ENCODE measurements around the gene ADRM1.

The ADRM1 gene

DNA sequence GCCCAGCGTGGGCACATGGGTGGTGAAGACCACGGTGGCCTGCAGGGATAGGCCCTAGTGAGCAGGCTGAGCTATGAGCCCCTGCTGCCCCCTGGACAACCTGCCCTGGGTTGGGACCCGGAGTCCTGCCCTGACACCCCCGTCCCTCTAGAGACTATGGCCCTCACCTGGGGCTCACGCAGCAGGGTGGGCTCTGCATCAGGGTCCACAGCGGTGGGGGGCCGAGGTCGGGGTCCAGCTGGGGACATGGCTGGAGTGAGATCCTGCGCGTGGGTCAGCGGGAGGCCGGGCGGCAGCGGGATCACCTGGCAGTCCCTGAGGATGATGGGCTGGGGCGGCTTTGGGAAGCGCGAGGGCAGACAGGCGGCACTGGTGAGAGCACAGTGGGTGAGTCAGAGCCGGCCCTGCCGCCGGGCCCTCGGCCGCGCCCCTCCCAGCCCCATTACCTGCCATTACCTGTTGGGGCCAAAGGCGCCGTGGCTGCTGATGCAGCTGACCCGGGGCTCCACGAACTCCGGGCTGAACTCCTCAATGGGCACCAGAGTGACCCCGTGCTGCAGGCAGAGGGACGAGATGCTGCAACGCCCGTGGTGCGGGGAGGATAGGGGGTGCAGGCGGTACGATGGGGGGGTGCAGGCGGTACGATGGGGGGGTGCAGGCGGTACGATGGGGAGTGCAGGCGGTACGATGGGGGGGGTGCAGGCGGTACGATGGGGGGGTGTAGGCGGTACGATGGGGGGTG, 27.9 kb downstream of the ADRM1 start:
- Histone ChIP-seq H3K4me1 (ENCODE audit: control insufficient read depth, insufficient read depth, low read length) (no peaks in the 10 kb centered on the region), H3K9me3 (ENCODE audit: control insufficient read depth, low read length) (no peaks in the 10 kb centered on the region), H3K27ac (ENCODE audit: insufficient read depth, low read depth, low read length, poor library complexity, severe bottlenecking) (no peak overlapping the region), H3K4me3 (ENCODE audit: insufficient read depth, low read depth, low read length) (no peak overlapping the region), H3K27me3 (ENCODE audit: control insufficient read depth, insufficient read depth, low read length, poor library complexity, severe bottlenecking) (no peaks in the 10 kb centered on the region), H3K36me3 (ENCODE audit: control insufficient read depth, insufficient read depth, low read length) (peaks cover 54% of the 10 kb centered on the region)
- WGBS, 2 experiments: 93 to 95% methylated on average over 43 to 46 of the region's 46 CpGs

DNA sequence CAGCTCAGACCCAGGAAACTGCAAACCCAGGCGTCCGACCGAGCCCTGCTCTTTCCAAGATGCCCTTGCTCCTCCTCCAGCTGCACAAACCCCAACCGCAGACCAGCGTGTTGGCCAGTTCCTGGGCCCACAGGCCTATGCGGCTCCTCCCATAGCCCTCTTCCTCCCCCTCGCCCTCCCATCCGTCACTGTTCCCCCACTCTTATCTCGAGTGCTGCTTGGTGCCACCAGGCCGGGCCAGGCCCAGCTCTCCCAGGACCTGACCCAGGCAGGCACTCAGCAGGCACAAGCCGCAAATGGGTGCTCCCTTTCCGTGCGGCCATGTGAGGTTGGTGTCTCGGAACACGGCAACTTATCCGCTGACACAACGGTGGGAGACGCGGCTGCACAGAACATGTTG, 28.6 kb downstream of the ADRM1 start:
- WGBS, 2 experiments: 95 to 96% methylated on average over 19 of the region's 19 CpGs
- H3K4me1 ChIP-seq (ENCODE audit: control insufficient read depth, insufficient read depth, low read length): no peaks in the 10 kb centered on the region
- no peaks in the 10 kb centered on the region for H3K27me3 ChIP-seq (ENCODE audit: control insufficient read depth, insufficient read depth, low read length, poor library complexity, severe bottlenecking)

DNA sequence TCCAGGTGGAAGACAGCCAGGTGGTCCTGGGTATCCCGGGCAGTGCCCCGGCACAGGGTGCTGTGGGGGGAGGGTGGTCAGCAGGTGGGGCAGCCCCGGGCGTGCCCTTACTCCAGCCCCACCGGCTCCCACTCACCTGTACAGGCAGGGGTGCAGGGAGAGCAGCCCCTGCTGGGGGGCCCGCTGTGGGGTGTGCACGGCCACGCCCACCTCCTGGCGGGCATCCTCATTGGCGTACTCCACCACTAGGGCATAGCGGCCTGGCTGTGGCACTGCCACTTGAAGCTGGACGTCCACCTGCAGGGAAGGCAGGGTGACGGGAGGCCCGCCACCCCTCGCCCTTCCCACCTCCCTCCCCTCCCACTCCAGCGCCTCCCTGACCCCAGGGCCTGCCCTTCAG, 29.6 kb downstream of the ADRM1 start:
- H3K4me3 ChIP-seq (ENCODE audit: insufficient read depth, low read depth, low read length): no peak overlapping the region
- H3K9me3 ChIP-seq (ENCODE audit: control insufficient read depth, low read length): no peaks in the 10 kb centered on the region
- H3K4me1 ChIP-seq (ENCODE audit: control insufficient read depth, insufficient read depth, low read length): no peaks in the 10 kb centered on the region
- WGBS, 2 experiments: 89 to 92% methylated on average over 16 of the region's 16 CpGs
- H3K27ac ChIP-seq (ENCODE audit: insufficient read depth, low read depth, low read length, poor library complexity, severe bottlenecking): no peak overlapping the region
- H3K36me3 ChIP-seq (ENCODE audit: control insufficient read depth, insufficient read depth, low read length): peaks cover 38% of the 10 kb centered on the region
- no peaks in the 10 kb centered on the region for H3K27me3 ChIP-seq (ENCODE audit: control insufficient read depth, insufficient read depth, low read length, poor library complexity, severe bottlenecking)

More for the DNA sequence above, 28.6 kb downstream of the ADRM1 start:
- Histone ChIP-seq H3K27ac (ENCODE audit: insufficient read depth, low read depth, low read length, poor library complexity, severe bottlenecking) (no peak overlapping the region), H3K36me3 (ENCODE audit: control insufficient read depth, insufficient read depth, low read length) (peaks cover 48% of the 10 kb centered on the region), H3K9me3 (ENCODE audit: control insufficient read depth, low read length) (no peaks in the 10 kb centered on the region), H3K4me3 (ENCODE audit: insufficient read depth, low read depth, low read length) (no peak overlapping the region)

DNA sequence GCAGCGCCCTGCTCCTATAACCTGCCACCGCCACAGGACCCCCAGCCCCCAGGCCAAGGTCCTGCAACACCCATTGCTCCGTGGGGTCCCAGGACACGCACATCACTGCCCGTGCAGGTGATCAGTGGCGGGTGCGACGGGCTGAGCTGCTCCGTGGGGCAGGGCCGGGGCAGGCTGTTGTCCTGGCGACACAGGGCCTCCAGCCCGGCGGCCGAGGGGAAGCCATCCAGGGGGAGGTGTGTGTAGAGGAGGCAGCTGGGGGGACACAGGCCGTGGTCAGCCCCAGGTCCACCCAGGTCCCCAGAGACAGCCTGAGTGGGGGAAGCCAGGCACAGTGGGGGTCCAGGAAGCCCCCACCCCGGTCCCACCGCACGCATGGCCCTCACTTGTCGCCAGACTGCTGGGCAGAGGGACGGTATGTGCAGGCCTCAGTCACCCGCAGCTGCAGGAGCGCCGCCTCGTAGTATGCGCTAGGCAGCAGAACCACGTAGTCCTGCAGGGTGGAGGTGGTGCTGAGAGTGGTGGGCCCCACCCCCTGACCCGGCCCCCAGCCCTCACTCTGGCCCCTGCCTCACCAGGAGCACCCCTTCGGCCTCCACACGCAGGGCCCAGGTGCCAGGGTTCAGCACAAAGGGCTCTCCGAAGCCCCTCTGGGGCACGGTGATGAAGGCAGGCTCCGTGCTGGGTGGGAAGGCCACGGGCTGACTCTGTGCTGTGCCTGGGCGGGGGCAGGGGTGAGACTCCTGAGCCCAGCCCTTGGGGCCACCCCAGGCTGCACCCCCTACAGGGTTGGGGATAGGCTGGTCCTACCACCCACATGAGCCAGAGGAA, 30.4 kb downstream of the ADRM1 start:
- Histone ChIP-seq H3K4me3 (ENCODE audit: insufficient read depth, low read depth, low read length) (no peak overlapping the region), H3K27me3 (ENCODE audit: control insufficient read depth, insufficient read depth, low read length, poor library complexity, severe bottlenecking) (no peaks in the 10 kb centered on the region), H3K4me1 (ENCODE audit: control insufficient read depth, insufficient read depth, low read length) (no peaks in the 10 kb centered on the region), H3K36me3 (ENCODE audit: control insufficient read depth, insufficient read depth, low read length) (peaks cover 44% of the 10 kb centered on the region), H3K9me3 (ENCODE audit: control insufficient read depth, low read length) (no peaks in the 10 kb centered on the region), H3K27ac (ENCODE audit: insufficient read depth, low read depth, low read length, poor library complexity, severe bottlenecking) (no peak overlapping the region)
- 96 to 97% methylated on average over 34 of the region's 34 CpGs for WGBS, 2 experiments

DNA sequence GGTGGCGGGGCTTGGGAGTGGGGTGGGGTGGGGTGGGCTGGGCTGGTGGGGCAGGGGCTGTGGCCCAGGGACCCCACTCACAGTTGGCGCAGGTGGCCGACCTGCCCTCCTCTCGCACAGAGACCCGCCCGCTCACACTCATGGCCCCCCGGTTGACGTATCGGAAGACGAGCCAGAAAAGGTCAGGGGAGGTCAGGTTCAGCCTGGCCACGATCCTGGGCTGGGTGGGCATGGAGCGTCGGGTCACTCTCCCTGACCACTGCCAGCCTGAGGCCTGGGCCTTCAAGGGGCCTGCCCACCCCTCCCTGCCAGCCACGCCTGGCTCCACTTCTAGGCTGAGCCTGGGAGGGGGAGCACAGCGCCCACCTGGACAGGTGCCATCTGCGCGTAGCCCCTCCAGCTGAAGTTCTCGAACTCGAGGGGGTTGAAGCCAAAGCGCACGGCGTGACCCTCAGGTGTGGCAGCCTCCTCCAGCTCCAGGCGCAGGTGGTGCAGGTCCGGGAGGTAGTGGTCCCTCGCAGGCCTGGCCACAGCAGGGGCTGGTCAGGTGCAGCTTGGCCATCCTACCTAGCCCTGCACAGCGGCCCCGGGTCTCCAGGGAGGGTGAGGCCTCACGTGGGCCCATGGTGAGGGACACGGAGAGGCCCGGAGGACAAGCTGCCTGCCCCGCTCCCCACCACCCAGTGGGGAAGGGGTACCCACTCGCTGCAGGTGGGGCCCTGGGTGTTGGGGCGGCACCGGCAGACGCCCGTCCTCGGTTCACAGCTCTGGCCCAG, 31.2 kb downstream of the ADRM1 start:
- no peak overlapping the region for H3K4me3 ChIP-seq (ENCODE audit: insufficient read depth, low read depth, low read length)
- no peak overlapping the region for H3K27ac ChIP-seq (ENCODE audit: insufficient read depth, low read depth, low read length, poor library complexity, severe bottlenecking)
- peaks cover 41% of the 10 kb centered on the region for H3K36me3 ChIP-seq (ENCODE audit: control insufficient read depth, insufficient read depth, low read length)
- 90 to 93% methylated on average over 36 to 37 of the region's 37 CpGs for WGBS, 2 experiments
- H3K9me3 ChIP-seq (ENCODE audit: control insufficient read depth, low read length): no peaks in the 10 kb centered on the region
- no peaks in the 10 kb centered on the region for H3K27me3 ChIP-seq (ENCODE audit: control insufficient read depth, insufficient read depth, low read length, poor library complexity, severe bottlenecking)
- no peaks in the 10 kb centered on the region for H3K4me1 ChIP-seq (ENCODE audit: control insufficient read depth, insufficient read depth, low read length)

DNA sequence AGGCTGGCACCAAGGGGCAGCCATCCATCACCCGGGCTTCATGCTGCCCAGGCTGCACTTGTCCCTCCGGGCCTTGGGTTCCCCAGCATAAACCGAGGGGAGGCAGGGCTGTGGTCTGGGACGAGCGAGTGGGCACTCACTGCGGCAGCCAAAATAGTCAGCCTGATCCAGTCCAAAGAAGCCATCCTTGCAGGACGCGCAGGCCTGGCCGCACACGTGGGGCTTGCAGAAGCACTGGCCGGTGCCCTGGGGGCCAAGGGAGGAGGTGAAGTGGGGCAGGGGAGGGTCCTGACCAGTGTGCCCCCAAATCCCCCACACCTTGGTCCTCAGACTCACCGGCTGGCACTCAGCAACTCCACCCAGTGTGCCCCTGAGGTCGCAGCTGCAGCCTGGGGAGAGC, 32.1 kb downstream of the ADRM1 start:
- Histone ChIP-seq H3K4me1 (ENCODE audit: control insufficient read depth, insufficient read depth, low read length) (no peaks in the 10 kb centered on the region), H3K9me3 (ENCODE audit: control insufficient read depth, low read length) (no peaks in the 10 kb centered on the region), H3K27me3 (ENCODE audit: control insufficient read depth, insufficient read depth, low read length, poor library complexity, severe bottlenecking) (no peaks in the 10 kb centered on the region), H3K4me3 (ENCODE audit: insufficient read depth, low read depth, low read length) (no peak overlapping the region), H3K36me3 (ENCODE audit: control insufficient read depth, insufficient read depth, low read length) (peaks cover 36% of the 10 kb centered on the region), H3K27ac (ENCODE audit: insufficient read depth, low read depth, low read length, poor library complexity, severe bottlenecking) (no peak overlapping the region)
- WGBS, 2 experiments: 92 to 95% methylated on average over 13 of the region's 13 CpGs

DNA sequence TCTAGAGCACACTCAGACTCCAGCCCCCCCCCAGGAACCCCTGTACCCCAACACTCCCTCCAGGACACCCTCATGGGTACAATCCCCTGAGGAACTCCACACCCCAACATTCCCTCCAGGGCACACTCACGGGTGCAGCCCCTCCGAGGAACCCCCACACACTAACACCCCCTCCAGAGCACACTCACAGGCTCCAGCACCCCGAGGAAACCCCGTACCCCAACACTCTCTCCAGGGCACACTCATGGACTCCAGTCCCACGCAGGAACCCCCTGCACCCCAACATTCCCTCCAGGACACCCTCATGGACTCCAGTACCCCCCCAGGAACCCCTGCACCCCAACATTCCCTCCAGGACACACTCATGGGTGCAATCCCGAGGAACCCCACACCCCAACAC, 32.7 kb downstream of the ADRM1 start:
- WGBS, 2 experiments: 93 to 94% methylated on average over 6 of the region's 6 CpGs
- Histone ChIP-seq H3K27ac (ENCODE audit: insufficient read depth, low read depth, low read length, poor library complexity, severe bottlenecking) (no peak overlapping the region), H3K4me3 (ENCODE audit: insufficient read depth, low read depth, low read length) (no peak overlapping the region), H3K4me1 (ENCODE audit: control insufficient read depth, insufficient read depth, low read length) (no peaks in the 10 kb centered on the region), H3K9me3 (ENCODE audit: control insufficient read depth, low read length) (no peaks in the 10 kb centered on the region), H3K36me3 (ENCODE audit: control insufficient read depth, insufficient read depth, low read length) (peaks cover 38% of the 10 kb centered on the region), H3K27me3 (ENCODE audit: control insufficient read depth, insufficient read depth, low read length, poor library complexity, severe bottlenecking) (no peaks in the 10 kb centered on the region)

DNA sequence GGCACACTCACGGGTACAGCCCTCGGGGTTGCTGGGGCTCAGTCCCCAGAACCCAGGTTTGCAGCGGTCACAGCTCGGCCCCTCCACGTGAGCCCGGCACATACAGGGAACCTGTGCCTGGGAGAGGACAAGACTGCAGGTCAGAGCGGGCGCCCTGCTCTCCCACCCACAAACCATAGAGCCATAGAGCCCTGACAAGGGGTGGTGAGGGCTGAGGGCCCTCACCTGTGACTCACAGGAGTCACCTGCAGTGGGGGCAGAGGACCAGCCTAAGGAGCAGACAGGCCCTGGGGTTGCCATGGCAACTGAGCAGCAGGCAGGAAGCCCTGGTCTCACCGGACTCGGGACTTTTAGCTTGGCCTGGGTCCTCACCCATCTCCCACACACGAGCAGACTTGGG, 33.5 kb downstream of the ADRM1 start:
- Histone ChIP-seq H3K9me3 (ENCODE audit: control insufficient read depth, low read length) (no peaks in the 10 kb centered on the region), H3K4me3 (ENCODE audit: insufficient read depth, low read depth, low read length) (no peak overlapping the region), H3K4me1 (ENCODE audit: control insufficient read depth, insufficient read depth, low read length) (no peaks in the 10 kb centered on the region), H3K27ac (ENCODE audit: insufficient read depth, low read depth, low read length, poor library complexity, severe bottlenecking) (no peak overlapping the region), H3K36me3 (ENCODE audit: control insufficient read depth, insufficient read depth, low read length) (peaks cover 37% of the 10 kb centered on the region), H3K27me3 (ENCODE audit: control insufficient read depth, insufficient read depth, low read length, poor library complexity, severe bottlenecking) (no peaks in the 10 kb centered on the region)
- 93 to 94% methylated on average over 11 of the region's 11 CpGs for WGBS, 2 experiments

DNA sequence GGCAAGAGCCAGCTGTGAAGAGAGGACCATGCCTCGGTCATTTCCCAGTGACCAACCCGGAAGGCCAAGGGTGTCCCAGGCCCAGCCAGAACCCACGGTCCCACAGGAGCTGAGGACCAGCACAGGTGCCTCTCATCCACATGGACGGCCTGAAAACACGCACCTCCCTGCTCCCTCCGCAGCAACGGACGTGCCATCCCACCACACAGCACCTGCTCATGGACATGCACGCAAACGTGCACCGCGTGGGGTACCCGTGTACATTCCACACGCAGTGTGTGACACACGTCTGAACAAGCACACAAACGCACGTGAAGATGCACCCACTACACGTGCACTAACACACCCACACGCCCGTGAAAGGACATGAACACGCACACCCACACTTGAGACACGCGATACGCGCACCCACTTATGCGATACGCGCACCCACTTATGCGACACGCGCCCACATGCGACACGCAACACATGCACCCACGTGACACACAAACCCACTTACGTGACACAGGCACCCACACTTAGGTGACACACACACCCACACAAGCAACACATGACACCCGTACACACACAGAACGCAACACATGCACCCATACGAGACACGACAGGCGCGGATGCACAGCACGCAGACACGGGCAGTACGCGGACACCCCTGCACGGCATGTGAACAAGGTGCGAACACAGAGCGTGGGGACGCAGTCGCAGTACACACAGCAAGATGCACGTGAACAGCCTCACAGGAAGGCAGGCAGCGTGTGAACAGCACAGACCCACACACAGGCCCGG, 34.2 kb downstream of the ADRM1 start:
- Histone ChIP-seq H3K4me3 (ENCODE audit: insufficient read depth, low read depth, low read length) (no peak overlapping the region), H3K36me3 (ENCODE audit: control insufficient read depth, insufficient read depth, low read length) (peaks cover 34% of the 10 kb centered on the region), H3K27ac (ENCODE audit: insufficient read depth, low read depth, low read length, poor library complexity, severe bottlenecking) (no peak overlapping the region)

More for the DNA sequence above, 34.2 kb downstream of the ADRM1 start:
- 95 to 96% methylated on average over 53 of the region's 53 CpGs for WGBS, 2 experiments
- Histone ChIP-seq H3K27me3 (ENCODE audit: control insufficient read depth, insufficient read depth, low read length, poor library complexity, severe bottlenecking) (no peaks in the 10 kb centered on the region), H3K9me3 (ENCODE audit: control insufficient read depth, low read length) (no peaks in the 10 kb centered on the region), H3K4me1 (ENCODE audit: control insufficient read depth, insufficient read depth, low read length) (no peaks in the 10 kb centered on the region)
